C1 segment of cervical spinal cord (tissue), 14 donors: Measurements from ENCODE around the gene DSC2.

Source experiments
- DNase-seq, 14 donors: peaks; one replicate each; lab custom pipeline; 2025; lab: John Stamatoyannopoulos, UW

DSC2 gene

GRCh38 chr18:31098878-31099277 lies 3.3 kb downstream of the DSC2 start:
- DNase-seq = no peak

GRCh38 chr18:31097666-31098065 lies 4.6 kb downstream of the DSC2 start:
- DNase-seq = no peak

GRCh38 chr18:31093880-31094279 lies 8.3 kb downstream of the DSC2 start:
- DNase-seq = no peak

DNA sequence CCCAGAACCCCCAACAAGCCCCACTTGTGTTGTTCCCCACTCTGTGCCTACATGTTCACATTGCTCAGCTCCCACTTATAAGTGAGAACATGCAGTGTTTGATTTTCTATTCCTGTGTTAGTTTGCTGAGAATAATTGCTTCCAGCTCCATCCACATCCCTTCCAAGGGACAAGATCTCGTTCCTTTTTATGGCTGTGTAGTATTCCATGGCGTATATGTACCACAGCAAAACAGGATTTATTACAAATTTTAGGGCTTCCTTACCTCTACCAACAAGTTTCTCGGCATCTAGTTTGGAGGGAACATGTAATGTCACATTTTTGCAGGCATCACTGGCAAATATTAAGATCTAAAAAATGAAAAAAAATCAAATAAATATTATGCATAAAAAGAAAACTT lies 8.9 kb downstream of the DSC2 start:
- DNase-seq = no peak

DNA sequence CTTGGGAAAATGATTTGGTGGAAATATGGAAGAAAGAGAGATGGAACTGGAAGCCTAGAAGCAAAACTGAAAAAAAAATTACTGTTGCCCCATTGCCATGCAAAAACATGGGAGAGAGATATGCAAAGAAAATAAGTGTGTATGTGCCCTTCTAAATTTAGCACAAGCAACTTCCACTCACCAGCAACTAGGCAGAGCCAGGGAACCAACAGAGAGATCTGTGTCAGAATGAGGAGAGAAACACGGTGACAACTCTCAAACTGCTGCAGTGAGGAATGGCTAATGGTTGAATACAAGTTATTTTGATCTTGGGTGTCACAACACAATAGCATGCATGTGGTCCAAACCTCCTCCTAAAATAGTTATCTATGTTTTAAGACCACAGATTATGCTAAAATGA lies 10.9 kb downstream of the DSC2 start:
- no peak for DNase-seq

- DNase-seq = no peak
Observed at GRCh38 chr18:31088532-31088931, 13.7 kb downstream of the DSC2 start.

GRCh38 chr18:31079973-31080372 lies 22.2 kb downstream of the DSC2 start:
- no peak for DNase-seq

DNA sequence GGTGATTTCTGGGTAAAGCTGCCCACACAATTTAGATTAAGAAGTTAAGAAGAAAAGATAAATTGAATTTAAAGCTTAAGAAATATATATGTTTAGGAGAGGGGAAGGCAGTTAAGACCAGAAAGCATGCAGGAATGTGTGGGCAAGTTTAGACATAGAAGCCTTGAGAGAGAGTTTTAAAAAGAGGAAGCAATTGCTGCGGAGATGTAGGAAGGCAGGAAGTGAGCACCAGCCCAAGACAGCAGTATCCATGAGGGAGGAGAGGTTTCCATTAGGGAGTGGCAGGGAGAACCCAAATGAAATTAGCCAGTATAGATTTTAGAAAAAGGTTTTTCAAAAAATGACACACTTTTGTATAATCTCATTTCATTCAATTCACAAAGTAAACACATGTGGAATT lies 24.3 kb downstream of the DSC2 start:
- DNase-seq = no peak

- no peak for DNase-seq
Observed at GRCh38 chr18:31072175-31072574, 30.0 kb downstream of the DSC2 start.

DNA sequence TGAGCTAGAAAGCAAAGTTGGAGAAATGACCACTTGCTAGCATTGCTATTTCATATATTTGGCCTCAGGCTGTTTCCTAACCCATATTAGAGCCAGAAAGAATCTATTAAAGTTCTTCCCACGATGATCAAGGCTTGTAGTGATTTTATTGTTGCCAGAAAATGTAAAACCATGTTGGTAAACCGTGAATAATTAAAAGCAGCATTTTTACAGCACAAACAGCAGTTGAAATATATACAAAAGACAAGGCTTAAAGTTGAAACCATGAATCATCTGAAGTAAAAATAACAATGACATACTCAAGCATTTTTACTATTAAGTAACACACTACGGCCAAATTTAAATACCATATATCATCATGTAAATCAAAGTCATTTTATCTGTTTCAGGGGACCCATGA lies 32.0 kb downstream of the DSC2 start:
- DNase-seq = no peak

DNA sequence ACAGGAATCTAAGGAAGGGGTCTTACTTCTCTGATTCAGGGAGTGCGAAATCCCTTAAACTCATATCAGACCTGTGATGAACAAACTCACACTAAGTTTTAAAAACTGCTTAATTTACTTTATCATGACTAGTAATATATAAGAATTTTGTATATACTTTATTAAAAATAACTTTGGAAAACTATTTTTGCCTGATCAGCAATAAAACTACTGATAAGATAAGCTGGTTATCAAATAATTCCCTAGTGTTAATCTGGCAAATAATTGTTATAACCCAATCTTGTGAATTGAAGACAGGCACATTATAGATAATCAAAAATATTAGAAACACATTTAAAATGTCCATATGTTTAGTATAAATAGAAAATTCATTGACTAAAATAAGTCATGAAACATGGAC lies 36.0 kb downstream of the DSC2 start:
- DNase-seq = no peak

DNA sequence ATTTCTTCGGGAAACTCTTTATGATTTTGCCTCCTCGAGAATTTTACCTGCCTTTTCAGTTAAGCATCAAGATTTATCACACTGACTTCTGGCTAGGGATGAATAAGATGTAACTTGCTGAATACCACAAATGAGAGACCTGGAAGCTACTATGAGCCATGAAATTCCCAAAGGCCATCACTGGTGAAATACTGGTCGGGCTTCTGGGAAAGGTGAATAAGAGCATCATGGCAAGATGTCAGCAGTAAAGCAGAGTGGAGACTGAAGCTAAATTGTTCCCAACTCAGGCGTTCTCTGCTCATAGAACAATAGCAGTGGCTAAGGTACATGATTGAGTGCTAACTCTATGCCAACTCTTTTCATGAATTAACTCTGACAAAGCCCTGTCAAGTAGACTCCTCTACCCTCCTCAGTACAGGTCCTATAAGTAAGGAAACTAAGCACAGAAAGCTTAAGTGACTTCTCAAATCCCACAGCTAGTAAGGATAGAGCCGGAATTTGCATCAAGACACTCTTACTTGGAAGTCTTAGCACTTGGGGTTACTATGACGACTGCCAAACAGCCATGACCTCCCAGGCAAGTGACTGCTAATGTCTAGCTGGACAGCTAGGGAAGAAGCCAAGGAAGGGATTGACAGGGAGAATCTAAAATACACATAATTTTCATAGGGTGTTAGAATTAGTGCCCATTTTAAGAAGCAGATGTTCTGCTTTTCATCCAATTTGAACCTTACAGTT lies 37.0 kb downstream of the DSC2 start:
- DNase-seq = no peak

- no peak for DNase-seq
Observed at GRCh38 chr18:31064130-31064529, 38.1 kb downstream of the DSC2 start.

DNA sequence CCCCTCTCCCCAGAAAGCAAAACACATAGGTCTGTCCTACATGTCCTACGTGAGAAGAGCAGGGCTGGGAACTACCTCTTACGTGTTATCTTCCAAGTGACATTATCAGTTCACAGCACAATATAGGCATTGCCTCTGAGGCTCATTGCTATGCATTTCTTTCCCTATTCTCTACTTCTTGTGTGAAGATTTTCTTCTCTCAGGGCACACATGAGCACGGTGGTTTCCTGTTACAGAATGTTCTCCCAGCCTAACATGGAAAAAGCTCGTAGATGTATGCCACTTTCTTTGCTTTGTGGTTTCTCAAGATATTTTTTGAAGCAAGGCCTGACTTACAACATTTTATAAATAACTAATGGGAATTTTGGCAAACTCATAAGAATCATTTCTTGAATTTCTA lies 40.3 kb downstream of the DSC2 start:
- no peak for DNase-seq

- no peak for DNase-seq
Observed at GRCh38 chr18:31058897-31059296, 43.3 kb downstream of the DSC2 start.

DNA sequence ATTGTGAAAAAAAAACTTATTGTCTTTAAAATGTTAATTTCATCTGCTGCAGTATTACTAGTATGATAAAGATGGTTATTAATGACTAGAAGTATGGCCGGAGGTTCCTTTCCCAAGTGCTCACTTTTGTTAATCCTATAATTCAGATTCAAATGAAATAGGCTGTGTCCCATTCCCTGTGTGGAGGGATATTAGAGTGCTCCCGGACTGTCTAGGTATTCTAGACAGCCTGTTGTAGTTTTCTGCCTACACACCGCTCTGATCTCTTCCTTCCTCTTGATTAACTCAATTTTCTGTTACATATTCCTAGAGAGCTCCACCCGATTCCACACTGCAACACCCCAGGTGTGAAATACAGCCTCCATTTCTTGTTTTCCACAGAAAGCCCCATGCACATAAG lies 44.3 kb downstream of the DSC2 start:
- no peak for DNase-seq

GRCh38 chr18:31057051-31057450 lies 45.2 kb downstream of the DSC2 start:
- DNase-seq = no peak

DNA sequence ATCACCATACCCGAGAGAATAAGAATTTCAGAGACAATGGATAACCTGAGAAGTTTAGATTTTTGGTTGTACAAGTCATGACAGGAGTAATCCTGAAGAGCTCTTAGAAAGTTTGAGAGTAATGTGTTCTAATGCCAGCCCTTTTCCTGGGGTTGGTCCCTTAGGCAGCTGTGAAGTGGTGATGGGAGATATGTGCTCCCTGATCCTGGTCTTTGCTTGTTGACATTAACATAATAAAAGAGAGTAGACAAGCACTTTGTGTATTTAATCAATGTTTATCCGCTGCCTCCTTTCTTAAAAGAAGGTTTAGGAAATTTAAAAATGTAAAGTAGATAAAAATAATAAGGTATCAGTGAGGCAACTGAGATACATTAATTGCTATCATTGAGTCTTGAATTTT lies 45.9 kb downstream of the DSC2 start:
- DNase-seq = no peak

- DNase-seq = no peak
Observed at GRCh38 chr18:31050635-31051034, 51.6 kb downstream of the DSC2 start.

GRCh38 chr18:31049189-31049588 lies 53.0 kb downstream of the DSC2 start:
- no peak for DNase-seq

GRCh38 chr18:31048216-31048615 lies 54.0 kb downstream of the DSC2 start:
- DNase-seq = no peak

DNA sequence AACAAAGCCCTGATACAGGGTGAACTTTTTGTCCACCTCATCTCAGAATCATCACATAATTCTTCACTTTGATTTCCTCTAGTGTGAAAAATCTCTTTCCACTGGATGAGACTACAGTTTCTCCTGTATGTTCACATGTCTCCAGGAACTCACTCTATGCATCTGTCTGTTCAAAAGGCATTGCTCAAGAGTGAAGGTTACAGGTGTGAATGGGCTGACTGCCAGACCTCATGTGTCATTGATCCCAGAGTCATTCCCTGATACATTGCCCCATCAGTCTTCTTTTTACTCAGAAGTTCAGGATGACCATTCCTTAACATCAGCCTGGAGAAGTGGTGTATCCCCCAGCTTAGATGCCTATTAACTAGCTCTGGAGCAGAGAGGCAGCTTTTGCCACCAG lies 55.3 kb downstream of the DSC2 start:
- DNase-seq = no peak

- DNase-seq = no peak
Observed at GRCh38 chr18:31045599-31045998, 56.6 kb downstream of the DSC2 start.

GRCh38 chr18:31044926-31045325 lies 57.3 kb downstream of the DSC2 start:
- no peak for DNase-seq
